Epithelial cell of proximal tubule (primary cell): ENCODE results near the gene FAM20C. TPM values are rescaled to one million over a fixed set of nuclear protein-coding genes. Genes with fewer than 3 reads are reported as not detected.

Source experiments
- DNase-seq: peaks from one replicate; pipeline ENCODE4 v3.0.0-alpha.2; 2011; ENCODE audit warnings: low read depth
- H3K4me3 ChIP-seq: 2 replicates; pipeline ENCODE4 v1.5.1; 2011; ENCODE audit warnings: low read depth, mild to moderate bottlenecking, low read length
- total RNA-seq: library from RNA; depleted of rRNA; stranded (reverse); fragments of >200 nt; gene quantifications from 2 replicates; pipeline ENCODE4 v1.2.3, GENCODE V29; 2015
- TF ChIP-seq, protein P1 (sequence below): conservative IDR thresholded peaks from 2 replicates; pipeline ENCODE4 v1.5.1; 2012; ENCODE audit warnings: low read depth, mild to moderate bottlenecking, low read length

The FAM20C gene
- total RNA-seq, 1 donor from 2014 or later: 84.2 TPM

DNA sequence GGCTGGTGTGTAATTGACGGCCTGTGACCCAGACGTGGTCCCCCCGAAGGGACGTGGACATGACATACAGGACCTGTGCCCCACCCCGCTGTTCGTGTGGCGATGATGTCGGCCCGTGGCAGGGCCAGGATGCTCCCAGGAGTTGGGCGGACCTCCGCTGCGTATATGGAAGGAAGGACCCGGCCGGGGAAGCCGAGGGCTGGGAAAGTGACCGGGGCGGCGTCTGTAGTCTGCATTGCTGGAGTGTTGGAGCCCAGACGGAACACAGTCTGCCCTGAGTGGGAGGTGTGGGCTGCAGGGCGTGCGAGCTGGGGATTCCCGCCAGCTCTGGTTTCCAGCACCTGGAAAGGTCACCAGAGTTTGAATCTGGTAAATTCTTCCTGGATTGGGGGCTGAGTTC is 52.6 kb downstream of the FAM20C start:
- TF ChIP-seq, protein P1, sequence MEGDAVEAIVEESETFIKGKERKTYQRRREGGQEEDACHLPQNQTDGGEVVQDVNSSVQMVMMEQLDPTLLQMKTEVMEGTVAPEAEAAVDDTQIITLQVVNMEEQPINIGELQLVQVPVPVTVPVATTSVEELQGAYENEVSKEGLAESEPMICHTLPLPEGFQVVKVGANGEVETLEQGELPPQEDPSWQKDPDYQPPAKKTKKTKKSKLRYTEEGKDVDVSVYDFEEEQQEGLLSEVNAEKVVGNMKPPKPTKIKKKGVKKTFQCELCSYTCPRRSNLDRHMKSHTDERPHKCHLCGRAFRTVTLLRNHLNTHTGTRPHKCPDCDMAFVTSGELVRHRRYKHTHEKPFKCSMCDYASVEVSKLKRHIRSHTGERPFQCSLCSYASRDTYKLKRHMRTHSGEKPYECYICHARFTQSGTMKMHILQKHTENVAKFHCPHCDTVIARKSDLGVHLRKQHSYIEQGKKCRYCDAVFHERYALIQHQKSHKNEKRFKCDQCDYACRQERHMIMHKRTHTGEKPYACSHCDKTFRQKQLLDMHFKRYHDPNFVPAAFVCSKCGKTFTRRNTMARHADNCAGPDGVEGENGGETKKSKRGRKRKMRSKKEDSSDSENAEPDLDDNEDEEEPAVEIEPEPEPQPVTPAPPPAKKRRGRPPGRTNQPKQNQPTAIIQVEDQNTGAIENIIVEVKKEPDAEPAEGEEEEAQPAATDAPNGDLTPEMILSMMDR: no peak
- DNase-seq: no peak
- H3K4me3 ChIP-seq: no peak overlapping the region

- H3K4me3 ChIP-seq: no peak overlapping the region
- TF ChIP-seq, protein P1: no peak
- DNase-seq: no peak
Measured at GRCh38 chr7:245574-246295, 53.4 kb downstream of the FAM20C start.

DNA sequence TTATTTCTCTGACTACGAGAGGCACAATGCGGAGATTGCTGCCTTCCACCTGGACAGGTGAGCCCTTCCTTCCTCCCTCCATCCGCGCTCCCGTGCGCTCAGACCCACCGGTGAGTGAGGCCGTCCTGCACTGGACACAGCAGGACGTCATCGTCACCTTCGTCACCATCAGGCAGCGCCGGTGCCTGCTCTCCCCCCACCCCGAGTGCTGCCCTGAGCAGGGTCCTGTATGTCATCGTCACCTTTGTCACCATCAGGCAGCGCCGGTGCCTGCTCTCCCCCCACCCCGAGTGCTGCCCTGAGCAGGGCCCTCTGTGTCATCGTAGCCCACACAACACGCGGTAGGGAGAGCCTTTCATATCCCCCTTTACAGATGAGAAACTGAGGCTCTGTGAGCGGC is 54.1 kb downstream of the FAM20C start:
- no peak overlapping the region for H3K4me3 ChIP-seq
- no peak for DNase-seq
- TF ChIP-seq, protein P1: no peak

GRCh38 chr7:247181-247580 is 54.8 kb downstream of the FAM20C start:
- TF ChIP-seq, protein P1: no peak
- no peak overlapping the region for H3K4me3 ChIP-seq
- DNase-seq: no peak

GRCh38 chr7:247636-248035 is 55.3 kb downstream of the FAM20C start:
- DNase-seq: no peak
- TF ChIP-seq, protein P1: no peak
- no peak overlapping the region for H3K4me3 ChIP-seq

DNA sequence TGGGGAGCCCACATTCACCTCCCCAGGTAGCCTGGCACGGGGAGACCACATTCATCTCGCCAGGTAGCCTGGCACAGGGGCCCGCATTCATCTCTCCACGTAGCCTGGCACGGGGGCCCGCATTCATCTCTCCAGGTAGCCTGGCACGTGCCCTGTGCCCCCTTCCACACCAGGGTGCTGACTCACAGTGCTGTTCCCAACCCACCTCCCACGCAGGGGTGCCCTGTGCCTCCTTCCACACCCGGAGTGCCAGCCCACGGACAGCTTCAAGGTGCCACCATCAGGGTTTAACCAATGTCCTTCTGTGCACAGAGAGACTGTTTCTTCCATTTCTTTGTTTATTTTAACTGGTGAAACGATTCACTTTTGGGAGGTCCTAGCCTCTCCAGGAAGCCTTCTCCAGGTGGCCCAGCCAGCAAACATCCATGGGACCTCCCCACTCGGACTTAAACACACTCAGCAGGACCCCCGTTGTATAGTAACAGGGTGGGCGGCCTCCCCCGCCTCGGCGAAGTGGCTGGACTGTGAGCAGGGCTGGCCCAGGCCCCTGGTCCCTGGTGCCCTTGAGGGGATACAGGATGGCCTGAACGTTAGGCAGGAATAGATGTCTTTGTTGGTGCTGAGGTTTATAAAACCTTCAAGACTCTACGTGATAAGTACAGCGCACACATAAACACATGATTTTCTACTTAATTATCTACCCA is 56.5 kb downstream of the FAM20C start:
- TF ChIP-seq, protein P1: no peak
- no peak overlapping the region for H3K4me3 ChIP-seq
- no peak for DNase-seq
